HEK293 (cell line): ENCODE data around the gene ISCU.

ENCODE experiments used
- HIC1 ChIP-seq: fragments of 450-650 bp; formaldehyde crosslinking; IDR thresholded peaks from 2 replicates; pipeline ENCODE4 v1.5.1; 2016; ENCODE audit warnings: missing biosample characterization, missing genetic modification characterization
- HOXC10 ChIP-seq: sonication (generic); formaldehyde crosslinking; IDR thresholded peaks from 2 replicates; pipeline ENCODE4 v1.8.1; 2023; ENCODE audit warnings: mild to moderate bottlenecking, missing genetic modification reagents
- MZF1 ChIP-seq: fragments of 450-650 bp; formaldehyde crosslinking; IDR thresholded peaks from 2 replicates; pipeline ENCODE4 v1.5.1; 2017; ENCODE audit warnings: missing biosample characterization, missing genetic modification characterization, borderline replicate concordance
- OSR2 ChIP-seq: fragments of 450-650 bp; formaldehyde crosslinking; IDR thresholded peaks from 2 replicates; pipeline ENCODE4 v1.5.1; 2016; ENCODE audit warnings: missing biosample characterization, missing genetic modification characterization
- RBAK ChIP-seq: fragments of 450-650 bp; formaldehyde crosslinking; IDR thresholded peaks from 2 replicates; pipeline ENCODE4 v1.5.1; 2016; ENCODE audit warnings: missing biosample characterization, missing genetic modification characterization
- SP7 ChIP-seq: fragments of 450-650 bp; formaldehyde crosslinking; IDR thresholded peaks from 2 replicates; pipeline ENCODE4 v1.5.1; 2016; ENCODE audit warnings: missing biosample characterization, missing genetic modification characterization
- WT1 ChIP-seq: fragments of 450-650 bp; formaldehyde crosslinking; IDR thresholded peaks from 2 replicates; pipeline ENCODE4 v1.5.1; 2016; ENCODE audit warnings: missing biosample characterization, missing genetic modification characterization
- ZBTB11 ChIP-seq: fragments of 450-650 bp; formaldehyde crosslinking; conservative IDR thresholded peaks from 2 replicates; pipeline ENCODE4 v1.5.1; 2016; ENCODE audit warnings: low read depth, missing biosample characterization, missing genetic modification characterization
- ZBTB48 ChIP-seq: fragments of 450-650 bp; formaldehyde crosslinking; IDR thresholded peaks from 2 replicates; pipeline ENCODE4 v1.5.1; 2016; ENCODE audit warnings: missing biosample characterization, missing genetic modification characterization
- ZEB2 ChIP-seq: fragments of 450-650 bp; formaldehyde crosslinking; IDR thresholded peaks from 2 replicates; pipeline ENCODE4 v1.5.1; 2016; ENCODE audit warnings: missing biosample characterization, missing genetic modification characterization
- ZFP69B ChIP-seq: fragments of 450-650 bp; formaldehyde crosslinking; IDR thresholded peaks from 2 replicates; pipeline ENCODE4 v1.5.1; 2016; ENCODE audit warnings: missing biosample characterization, missing genetic modification characterization
- ZNF114 ChIP-seq: fragments of 450-650 bp; formaldehyde crosslinking; IDR thresholded peaks from 2 replicates; pipeline ENCODE4 v1.5.0; 2017; ENCODE audit warnings: missing biosample characterization, missing genetic modification characterization
- ZNF146 ChIP-seq: fragments of 450-650 bp; formaldehyde crosslinking; IDR thresholded peaks from 2 replicates; pipeline ENCODE4 v1.5.1; 2016; ENCODE audit warnings: missing biosample characterization, missing genetic modification characterization
- ZNF174 ChIP-seq: fragments of 450-650 bp; formaldehyde crosslinking; IDR thresholded peaks from 2 replicates; pipeline ENCODE4 v1.5.0; 2017; ENCODE audit warnings: missing biosample characterization, mild to moderate bottlenecking, missing genetic modification characterization
- ZNF175 ChIP-seq: fragments of 450-650 bp; formaldehyde crosslinking; IDR thresholded peaks from 2 replicates; pipeline ENCODE4 v1.5.1; 2016; ENCODE audit warnings: missing biosample characterization, missing genetic modification characterization
- ZNF2 ChIP-seq: fragments of 450-650 bp; formaldehyde crosslinking; IDR thresholded peaks from 2 replicates; pipeline ENCODE4 v1.5.1; 2016; ENCODE audit warnings: missing biosample characterization, missing genetic modification characterization
- ZNF221 ChIP-seq: fragments of 450-650 bp; formaldehyde crosslinking; IDR thresholded peaks from 2 replicates; pipeline ENCODE4 v1.5.1; 2017; ENCODE audit warnings: missing biosample characterization, missing genetic modification characterization, borderline replicate concordance
- ZNF37A ChIP-seq: fragments of 450-650 bp; IDR thresholded peaks from 2 replicates; pipeline ENCODE4 v1.5.1; 2018; ENCODE audit warnings: missing biosample characterization, missing genetic modification characterization
- ZNF416 ChIP-seq: fragments of 450-650 bp; formaldehyde crosslinking; IDR thresholded peaks from 2 replicates; pipeline ENCODE4 v1.5.1; 2016; ENCODE audit warnings: missing biosample characterization, missing genetic modification characterization
- ZNF544 ChIP-seq: fragments of 450-650 bp; formaldehyde crosslinking; IDR thresholded peaks from 2 replicates; pipeline ENCODE4 v1.5.0; 2017; ENCODE audit warnings: missing biosample characterization, missing genetic modification characterization
- ZNF600 ChIP-seq: fragments of 450-650 bp; formaldehyde crosslinking; IDR thresholded peaks from 2 replicates; pipeline ENCODE4 v1.5.1; 2016; ENCODE audit warnings: missing biosample characterization, missing genetic modification characterization
- ZNF777 ChIP-seq: fragments of 450-650 bp; formaldehyde crosslinking; IDR thresholded peaks from 2 replicates; pipeline ENCODE4 v1.5.1; 2017; ENCODE audit warnings: missing biosample characterization, missing genetic modification characterization, borderline replicate concordance
- ZNF792 ChIP-seq: fragments of 450-650 bp; formaldehyde crosslinking; IDR thresholded peaks from 2 replicates; pipeline ENCODE4 v1.5.1; 2016; ENCODE audit warnings: missing biosample characterization, missing genetic modification characterization
- ZNF837 ChIP-seq: fragments of 450-650 bp; formaldehyde crosslinking; IDR thresholded peaks from 2 replicates; pipeline ENCODE4 v1.5.1; 2016; ENCODE audit warnings: missing biosample characterization, missing genetic modification characterization
- TF ChIP-seq, protein P1 (sequence below): fragments of 450-650 bp; formaldehyde crosslinking; IDR thresholded peaks from 2 replicates; pipeline ENCODE4 v1.5.1; 2017; ENCODE audit warnings: missing biosample characterization, missing genetic modification characterization
- TF ChIP-seq, protein P2 (sequence below): fragments of 450-650 bp; formaldehyde crosslinking; IDR thresholded peaks from 2 replicates; pipeline ENCODE4 v1.5.1; 2017; ENCODE audit warnings: missing biosample characterization, missing genetic modification characterization
- TF ChIP-seq, protein P3 (sequence below): fragments of 450-650 bp; formaldehyde crosslinking; IDR thresholded peaks from 2 replicates; pipeline ENCODE4 v1.5.1; 2016; ENCODE audit warnings: missing biosample characterization, missing genetic modification characterization

The ISCU gene

GRCh38 chr12:108514973-108515814, 47.2 kb upstream of the ISCU start, which contains the start of gene FICD (continued):
- TF ChIP-seq ZNF221 (tag by site-specific recombination) (no peak), ZBTB48 (tag by site-specific recombination) (peak; percentile 67), ZNF837 (tag by site-specific recombination) (no peak), RBAK (tag by site-specific recombination) (no peak), ZNF37A (tag by site-specific recombination) (no peak), MZF1 (tag by site-specific recombination) (no peak), HIC1 (tag by site-specific recombination) (no peak), ZNF416 (tag by site-specific recombination) (no peak), ZNF114 (tag by site-specific recombination) (no peak), ZBTB11 (tag by site-specific recombination) (peak; percentile 52; the same call in 1 of the 2 replicates), WT1 (tag by site-specific recombination) (peak; percentile 60), ZNF2 (tag by site-specific recombination) (no peak; the same call in 1 of the 2 replicates), ZFP69B (tag by site-specific recombination) (no peak), ZNF175 (tag by site-specific recombination) (no peak), OSR2 (tag by site-specific recombination) (no peak; the same call in 1 of the 2 replicates), ZEB2 (tag by site-specific recombination) (peak; percentile 58), SP7 (peak; percentile 48; the same call in 1 of the 2 replicates), ZNF600 (no peak; the same call in 1 of the 2 replicates), ZNF544 (no peak), ZNF146 (tag by site-specific recombination) (no peak), ZNF174 (tag by site-specific recombination) (no peak), HOXC10 (CRISPR knock-in tag) (no peak), ZNF777 (no peak), ZNF792 (tag by site-specific recombination) (no peak)
- TF ChIP-seq, protein P1, sequence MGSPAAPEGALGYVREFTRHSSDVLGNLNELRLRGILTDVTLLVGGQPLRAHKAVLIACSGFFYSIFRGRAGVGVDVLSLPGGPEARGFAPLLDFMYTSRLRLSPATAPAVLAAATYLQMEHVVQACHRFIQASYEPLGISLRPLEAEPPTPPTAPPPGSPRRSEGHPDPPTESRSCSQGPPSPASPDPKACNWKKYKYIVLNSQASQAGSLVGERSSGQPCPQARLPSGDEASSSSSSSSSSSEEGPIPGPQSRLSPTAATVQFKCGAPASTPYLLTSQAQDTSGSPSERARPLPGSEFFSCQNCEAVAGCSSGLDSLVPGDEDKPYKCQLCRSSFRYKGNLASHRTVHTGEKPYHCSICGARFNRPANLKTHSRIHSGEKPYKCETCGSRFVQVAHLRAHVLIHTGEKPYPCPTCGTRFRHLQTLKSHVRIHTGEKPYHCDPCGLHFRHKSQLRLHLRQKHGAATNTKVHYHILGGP = no peak
- TF ChIP-seq, protein P2, sequence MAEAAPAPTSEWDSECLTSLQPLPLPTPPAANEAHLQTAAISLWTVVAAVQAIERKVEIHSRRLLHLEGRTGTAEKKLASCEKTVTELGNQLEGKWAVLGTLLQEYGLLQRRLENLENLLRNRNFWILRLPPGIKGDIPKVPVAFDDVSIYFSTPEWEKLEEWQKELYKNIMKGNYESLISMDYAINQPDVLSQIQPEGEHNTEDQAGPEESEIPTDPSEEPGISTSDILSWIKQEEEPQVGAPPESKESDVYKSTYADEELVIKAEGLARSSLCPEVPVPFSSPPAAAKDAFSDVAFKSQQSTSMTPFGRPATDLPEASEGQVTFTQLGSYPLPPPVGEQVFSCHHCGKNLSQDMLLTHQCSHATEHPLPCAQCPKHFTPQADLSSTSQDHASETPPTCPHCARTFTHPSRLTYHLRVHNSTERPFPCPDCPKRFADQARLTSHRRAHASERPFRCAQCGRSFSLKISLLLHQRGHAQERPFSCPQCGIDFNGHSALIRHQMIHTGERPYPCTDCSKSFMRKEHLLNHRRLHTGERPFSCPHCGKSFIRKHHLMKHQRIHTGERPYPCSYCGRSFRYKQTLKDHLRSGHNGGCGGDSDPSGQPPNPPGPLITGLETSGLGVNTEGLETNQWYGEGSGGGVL = peak; percentile 85
- TF ChIP-seq, protein P3, sequence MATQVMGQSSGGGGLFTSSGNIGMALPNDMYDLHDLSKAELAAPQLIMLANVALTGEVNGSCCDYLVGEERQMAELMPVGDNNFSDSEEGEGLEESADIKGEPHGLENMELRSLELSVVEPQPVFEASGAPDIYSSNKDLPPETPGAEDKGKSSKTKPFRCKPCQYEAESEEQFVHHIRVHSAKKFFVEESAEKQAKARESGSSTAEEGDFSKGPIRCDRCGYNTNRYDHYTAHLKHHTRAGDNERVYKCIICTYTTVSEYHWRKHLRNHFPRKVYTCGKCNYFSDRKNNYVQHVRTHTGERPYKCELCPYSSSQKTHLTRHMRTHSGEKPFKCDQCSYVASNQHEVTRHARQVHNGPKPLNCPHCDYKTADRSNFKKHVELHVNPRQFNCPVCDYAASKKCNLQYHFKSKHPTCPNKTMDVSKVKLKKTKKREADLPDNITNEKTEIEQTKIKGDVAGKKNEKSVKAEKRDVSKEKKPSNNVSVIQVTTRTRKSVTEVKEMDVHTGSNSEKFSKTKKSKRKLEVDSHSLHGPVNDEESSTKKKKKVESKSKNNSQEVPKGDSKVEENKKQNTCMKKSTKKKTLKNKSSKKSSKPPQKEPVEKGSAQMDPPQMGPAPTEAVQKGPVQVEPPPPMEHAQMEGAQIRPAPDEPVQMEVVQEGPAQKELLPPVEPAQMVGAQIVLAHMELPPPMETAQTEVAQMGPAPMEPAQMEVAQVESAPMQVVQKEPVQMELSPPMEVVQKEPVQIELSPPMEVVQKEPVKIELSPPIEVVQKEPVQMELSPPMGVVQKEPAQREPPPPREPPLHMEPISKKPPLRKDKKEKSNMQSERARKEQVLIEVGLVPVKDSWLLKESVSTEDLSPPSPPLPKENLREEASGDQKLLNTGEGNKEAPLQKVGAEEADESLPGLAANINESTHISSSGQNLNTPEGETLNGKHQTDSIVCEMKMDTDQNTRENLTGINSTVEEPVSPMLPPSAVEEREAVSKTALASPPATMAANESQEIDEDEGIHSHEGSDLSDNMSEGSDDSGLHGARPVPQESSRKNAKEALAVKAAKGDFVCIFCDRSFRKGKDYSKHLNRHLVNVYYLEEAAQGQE (tag by site-specific recombination) = no peak
